Neural cell (in vitro differentiated cells): Measurements from ENCODE around the gene CAP2.

Experiments used
- EP300 ChIP-seq: fragments of 450-650 bp; conservative IDR thresholded peaks from 2 replicates; pipeline ENCODE4 v1.6.1; 2014; ENCODE audit warnings: antibody characterized with exemption, mild to moderate bottlenecking, moderate library complexity; ENCODE audit not compliant: poor library complexity, severe bottlenecking
- MXI1 ChIP-seq: fragments of 450-650 bp; conservative IDR thresholded peaks from 2 replicates; pipeline ENCODE4 v1.6.1; 2014; ENCODE audit warnings: antibody characterized with exemption, mild to moderate bottlenecking; ENCODE audit not compliant: poor library complexity, severe bottlenecking
- POLR2AphosphoS5 ChIP-seq: IDR thresholded peaks from 2 replicates; pipeline ENCODE4 v1.6.1; 2012
- TAF1 ChIP-seq: IDR thresholded peaks from 2 replicates; pipeline ENCODE4 v1.6.1; 2012; ENCODE audit warnings: low read depth
- TF ChIP-seq, protein P1 (sequence below): fragments of 450-650 bp; IDR thresholded peaks from 2 replicates; pipeline ENCODE4 v1.5.1; 2014; ENCODE audit warnings: antibody characterized with exemption, mild to moderate bottlenecking, moderate library complexity; ENCODE audit not compliant: poor library complexity, severe bottlenecking
- TF ChIP-seq, protein P2 (sequence below): IDR thresholded peaks from 2 replicates; pipeline ENCODE4 v1.6.1; 2012; ENCODE audit warnings: borderline replicate concordance

DNA sequence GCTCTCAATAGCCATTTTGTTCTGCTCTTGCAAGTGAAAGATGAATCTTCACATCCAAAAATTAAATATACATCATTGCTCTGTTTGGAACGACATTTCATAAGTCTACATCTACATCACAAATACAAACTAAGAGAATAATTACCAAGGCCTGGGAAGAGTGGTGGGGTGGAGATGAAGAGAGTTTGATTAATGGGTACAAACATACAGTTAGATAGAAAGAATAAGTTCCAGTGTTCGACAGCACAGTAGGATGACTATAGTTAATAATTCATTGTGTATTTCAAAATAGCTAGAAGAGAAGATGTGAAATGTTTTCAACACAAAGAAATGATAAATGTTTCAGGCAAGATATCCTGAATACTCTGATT is 38.0 kb upstream of the CAP2 start:
- TF ChIP-seq, protein P1, sequence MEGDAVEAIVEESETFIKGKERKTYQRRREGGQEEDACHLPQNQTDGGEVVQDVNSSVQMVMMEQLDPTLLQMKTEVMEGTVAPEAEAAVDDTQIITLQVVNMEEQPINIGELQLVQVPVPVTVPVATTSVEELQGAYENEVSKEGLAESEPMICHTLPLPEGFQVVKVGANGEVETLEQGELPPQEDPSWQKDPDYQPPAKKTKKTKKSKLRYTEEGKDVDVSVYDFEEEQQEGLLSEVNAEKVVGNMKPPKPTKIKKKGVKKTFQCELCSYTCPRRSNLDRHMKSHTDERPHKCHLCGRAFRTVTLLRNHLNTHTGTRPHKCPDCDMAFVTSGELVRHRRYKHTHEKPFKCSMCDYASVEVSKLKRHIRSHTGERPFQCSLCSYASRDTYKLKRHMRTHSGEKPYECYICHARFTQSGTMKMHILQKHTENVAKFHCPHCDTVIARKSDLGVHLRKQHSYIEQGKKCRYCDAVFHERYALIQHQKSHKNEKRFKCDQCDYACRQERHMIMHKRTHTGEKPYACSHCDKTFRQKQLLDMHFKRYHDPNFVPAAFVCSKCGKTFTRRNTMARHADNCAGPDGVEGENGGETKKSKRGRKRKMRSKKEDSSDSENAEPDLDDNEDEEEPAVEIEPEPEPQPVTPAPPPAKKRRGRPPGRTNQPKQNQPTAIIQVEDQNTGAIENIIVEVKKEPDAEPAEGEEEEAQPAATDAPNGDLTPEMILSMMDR, result no peak
- TF ChIP-seq, protein P2, sequence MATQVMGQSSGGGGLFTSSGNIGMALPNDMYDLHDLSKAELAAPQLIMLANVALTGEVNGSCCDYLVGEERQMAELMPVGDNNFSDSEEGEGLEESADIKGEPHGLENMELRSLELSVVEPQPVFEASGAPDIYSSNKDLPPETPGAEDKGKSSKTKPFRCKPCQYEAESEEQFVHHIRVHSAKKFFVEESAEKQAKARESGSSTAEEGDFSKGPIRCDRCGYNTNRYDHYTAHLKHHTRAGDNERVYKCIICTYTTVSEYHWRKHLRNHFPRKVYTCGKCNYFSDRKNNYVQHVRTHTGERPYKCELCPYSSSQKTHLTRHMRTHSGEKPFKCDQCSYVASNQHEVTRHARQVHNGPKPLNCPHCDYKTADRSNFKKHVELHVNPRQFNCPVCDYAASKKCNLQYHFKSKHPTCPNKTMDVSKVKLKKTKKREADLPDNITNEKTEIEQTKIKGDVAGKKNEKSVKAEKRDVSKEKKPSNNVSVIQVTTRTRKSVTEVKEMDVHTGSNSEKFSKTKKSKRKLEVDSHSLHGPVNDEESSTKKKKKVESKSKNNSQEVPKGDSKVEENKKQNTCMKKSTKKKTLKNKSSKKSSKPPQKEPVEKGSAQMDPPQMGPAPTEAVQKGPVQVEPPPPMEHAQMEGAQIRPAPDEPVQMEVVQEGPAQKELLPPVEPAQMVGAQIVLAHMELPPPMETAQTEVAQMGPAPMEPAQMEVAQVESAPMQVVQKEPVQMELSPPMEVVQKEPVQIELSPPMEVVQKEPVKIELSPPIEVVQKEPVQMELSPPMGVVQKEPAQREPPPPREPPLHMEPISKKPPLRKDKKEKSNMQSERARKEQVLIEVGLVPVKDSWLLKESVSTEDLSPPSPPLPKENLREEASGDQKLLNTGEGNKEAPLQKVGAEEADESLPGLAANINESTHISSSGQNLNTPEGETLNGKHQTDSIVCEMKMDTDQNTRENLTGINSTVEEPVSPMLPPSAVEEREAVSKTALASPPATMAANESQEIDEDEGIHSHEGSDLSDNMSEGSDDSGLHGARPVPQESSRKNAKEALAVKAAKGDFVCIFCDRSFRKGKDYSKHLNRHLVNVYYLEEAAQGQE, result no peak
- TF ChIP-seq POLR2AphosphoS5 (no peak), EP300 (no peak), TAF1 (no peak), MXI1 (no peak)
